NT2/D1 (cell line): ENCODE data around the gene CCDC198.

Source experiments
- DNase-seq: peaks from one replicate; pipeline ENCODE4 v3.0.0-alpha.2; 2011; ENCODE audit warnings: low read depth, low spot score
- H3K27me3 ChIP-seq: 2 replicates; pipeline ENCODE4 v1.6.0; 2011; ENCODE audit warnings: mild to moderate bottlenecking; ENCODE audit not compliant: insufficient read length, insufficient read depth
- H3K36me3 ChIP-seq: 2 replicates; pipeline ENCODE4 v1.6.1; 2011; ENCODE audit warnings: mild to moderate bottlenecking, low read length, mixed read lengths; ENCODE audit not compliant: insufficient read depth, insufficient read length
- H3K4me1 ChIP-seq: 2 replicates; pipeline ENCODE4 v1.5.1; 2011; ENCODE audit not compliant: insufficient read depth, insufficient read length
- H3K4me3 ChIP-seq: 2 replicates; pipeline ENCODE4 v1.5.1; 2011; ENCODE audit warnings: low read depth; ENCODE audit not compliant: insufficient read length
- H3K9ac ChIP-seq: 2 replicates; pipeline ENCODE4 v1.6.0; 2011; ENCODE audit warnings: low read depth; ENCODE audit not compliant: insufficient read length
- H3K9me3 ChIP-seq: 2 replicates; pipeline ENCODE4 v1.5.1; 2011; ENCODE audit warnings: mild to moderate bottlenecking, low read length; ENCODE audit not compliant: insufficient read depth
- SUZ12 ChIP-seq: IDR thresholded peaks from 2 replicates; pipeline ENCODE4 v1.6.1; 2011; ENCODE audit not compliant: insufficient read length, insufficient read depth; ENCODE audit errors: extremely low read depth
- YY1 ChIP-seq: IDR thresholded peaks from 2 replicates; pipeline ENCODE4 v1.6.1; 2011; ENCODE audit not compliant: insufficient read length, insufficient read depth
- ZNF274 ChIP-seq: IDR thresholded peaks from 2 replicates; pipeline ENCODE4 v1.6.1; 2011; ENCODE audit warnings: mild to moderate bottlenecking, low read depth, low read length

Gene CCDC198

GRCh38 chr14:57502586-57503254, 9.1 kb upstream of the CCDC198 start:
- TF ChIP-seq SUZ12 (no peak), YY1 (no peak), ZNF274 (no peak)
- Histone ChIP-seq H3K36me3 (no peaks in the 10 kb centered on the region), H3K27me3 (no peaks in the 10 kb centered on the region), H3K9ac (no peak overlapping the region), H3K4me3 (no peak overlapping the region), H3K4me1 (no peaks in the 10 kb centered on the region), H3K9me3 (no peaks in the 10 kb centered on the region)
- DNase-seq = no peak

GRCh38 chr14:57501039-57501557, 7.4 kb upstream of the CCDC198 start:
- Histone ChIP-seq H3K9ac (no peak overlapping the region), H3K4me1 (no peaks in the 10 kb centered on the region), H3K4me3 (no peak overlapping the region), H3K36me3 (no peaks in the 10 kb centered on the region), H3K27me3 (no peaks in the 10 kb centered on the region), H3K9me3 (no peaks in the 10 kb centered on the region)
- TF ChIP-seq ZNF274 (no peak), SUZ12 (no peak), YY1 (no peak)
- DNase-seq = no peak

- Histone ChIP-seq H3K36me3 (no peaks in the 10 kb centered on the region), H3K9me3 (no peaks in the 10 kb centered on the region), H3K4me3 (no peak overlapping the region), H3K27me3 (no peaks in the 10 kb centered on the region), H3K9ac (no peak overlapping the region), H3K4me1 (no peaks in the 10 kb centered on the region)
- TF ChIP-seq SUZ12 (no peak), YY1 (no peak), ZNF274 (no peak)
- no peak for DNase-seq
Observed at GRCh38 chr14:57498659-57499058, 5.0 kb upstream of the CCDC198 start.

- H3K9ac ChIP-seq = no peak overlapping the region
- H3K4me1 ChIP-seq = no peaks in the 10 kb centered on the region
- H3K4me3 ChIP-seq = no peak overlapping the region
- DNase-seq = no peak
- TF ChIP-seq ZNF274 (no peak), SUZ12 (no peak), YY1 (no peak)
- H3K9me3 ChIP-seq = no peaks in the 10 kb centered on the region
- no peaks in the 10 kb centered on the region for H3K36me3 ChIP-seq
- H3K27me3 ChIP-seq = no peaks in the 10 kb centered on the region
Observed at GRCh38 chr14:57498035-57498434, 4.4 kb upstream of the CCDC198 start.

- TF ChIP-seq SUZ12 = no peak
- no peak for TF ChIP-seq YY1
- no peak for TF ChIP-seq ZNF274
- Histone ChIP-seq H3K27me3 (no peaks in the 10 kb centered on the region), H3K9ac (no peak overlapping the region), H3K4me1 (no peaks in the 10 kb centered on the region), H3K36me3 (no peaks in the 10 kb centered on the region), H3K4me3 (no peak overlapping the region), H3K9me3 (no peaks in the 10 kb centered on the region)
- no peak for DNase-seq
Observed at GRCh38 chr14:57495416-57495815, 1.8 kb upstream of the CCDC198 start.

- no peak overlapping the region for H3K4me3 ChIP-seq
- H3K9ac ChIP-seq = no peak overlapping the region
- DNase-seq = no peak
- TF ChIP-seq YY1 (no peak), ZNF274 (no peak), SUZ12 (no peak)
- no peaks in the 10 kb centered on the region for H3K9me3 ChIP-seq
- H3K36me3 ChIP-seq = no peaks in the 10 kb centered on the region
- H3K27me3 ChIP-seq = no peaks in the 10 kb centered on the region
- H3K4me1 ChIP-seq = no peaks in the 10 kb centered on the region
Observed at GRCh38 chr14:57492859-57493258, 798 bp downstream of the CCDC198 start.

GRCh38 chr14:57491640-57492039, 2.0 kb downstream of the CCDC198 start:
- Histone ChIP-seq H3K4me1 (no peaks in the 10 kb centered on the region), H3K4me3 (no peak overlapping the region), H3K9me3 (no peaks in the 10 kb centered on the region), H3K9ac (no peak overlapping the region), H3K36me3 (no peaks in the 10 kb centered on the region), H3K27me3 (no peaks in the 10 kb centered on the region)
- no peak for TF ChIP-seq SUZ12
- no peak for TF ChIP-seq ZNF274
- TF ChIP-seq YY1 = no peak
- no peak for DNase-seq
